RCC 7860 (cell line): Measurements from ENCODE around the gene QKI.
"Not testable (repeated sequence)": the region's sequence is repeated elsewhere in the genome, so short reads cannot be mapped to it uniquely, and the experiment has no call there.

Source experiments
- DNase-seq: peaks from one replicate; pipeline ENCODE4 v3.0.0-alpha.2; 2015; ENCODE audit warnings: low spot score
- FAIRE-seq: peaks from 2 replicates; lab custom pipeline; 2012; peaks lifted over from hg19 to GRCh38; lab: Jason Lieb, UNC

The QKI gene

DNA sequence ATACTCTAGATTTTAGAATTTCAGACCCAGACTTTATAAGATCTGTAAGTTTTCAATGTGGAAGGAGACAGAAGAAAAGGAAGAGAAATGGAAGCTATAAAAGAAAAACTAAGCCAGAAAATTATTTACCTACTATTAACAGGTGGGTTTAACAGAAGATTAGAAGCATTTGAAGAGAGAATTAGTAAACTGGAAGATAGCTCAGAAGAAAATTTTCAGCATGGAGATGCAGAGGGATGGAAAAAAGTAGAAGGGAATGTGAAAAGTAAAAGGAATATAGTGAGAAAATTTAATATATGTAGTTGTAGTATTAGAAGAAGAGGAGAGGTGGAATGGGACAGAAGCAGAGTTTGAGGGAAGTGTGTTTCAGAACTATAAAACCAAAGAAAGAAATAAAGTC, 56.1 kb downstream of the QKI start:
- FAIRE-seq (no peak), DNase-seq (no peak)

DNA sequence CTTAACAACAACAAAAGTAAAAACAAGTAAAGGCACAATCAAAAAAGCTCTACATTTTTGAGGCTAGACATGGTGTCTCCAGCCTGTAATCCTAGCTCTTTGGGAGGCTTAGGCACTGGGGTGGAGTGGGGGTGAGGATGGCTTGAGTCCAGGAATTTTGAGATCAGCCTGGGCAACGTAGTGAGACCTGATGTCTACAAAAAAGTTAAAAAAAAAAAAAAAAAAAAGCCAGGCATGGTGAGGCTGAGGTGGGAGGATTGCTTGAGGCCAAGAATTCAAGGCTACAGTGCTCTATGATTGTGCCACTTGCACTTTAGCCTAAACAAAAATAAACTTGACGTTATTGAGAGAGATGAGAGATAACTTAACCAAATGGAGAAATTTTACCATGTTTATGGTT, 60.1 kb downstream of the QKI start:
- no peak for DNase-seq
- no peak for FAIRE-seq

- not testable (repeated sequence) for FAIRE-seq, DNase-seq
Observed at GRCh38 chr6:163476946-163477345, 62.4 kb downstream of the QKI start.

DNA sequence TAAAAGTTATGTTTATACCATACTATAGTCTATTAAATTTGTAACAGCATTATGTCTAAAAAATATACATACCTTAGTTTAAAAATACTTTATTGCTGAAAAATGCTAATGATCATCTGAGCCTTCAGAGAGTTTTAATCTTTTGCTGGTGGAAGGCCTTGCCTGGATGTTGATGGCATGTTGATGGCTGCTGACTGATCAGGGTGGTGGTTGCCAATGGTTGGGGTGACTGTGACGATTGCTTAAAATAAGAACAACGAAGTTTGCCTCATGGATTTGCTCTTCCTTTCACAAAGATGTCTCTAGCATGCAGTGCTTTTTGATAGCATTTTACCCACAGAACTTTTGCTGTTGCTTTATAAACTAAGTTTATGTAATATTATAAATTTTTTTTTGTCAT, 68.6 kb downstream of the QKI start:
- FAIRE-seq (no peak), DNase-seq (no peak)

- DNase-seq: no peak
- FAIRE-seq: no peak
Observed at GRCh38 chr6:163485388-163485851, 70.9 kb downstream of the QKI start.

DNA sequence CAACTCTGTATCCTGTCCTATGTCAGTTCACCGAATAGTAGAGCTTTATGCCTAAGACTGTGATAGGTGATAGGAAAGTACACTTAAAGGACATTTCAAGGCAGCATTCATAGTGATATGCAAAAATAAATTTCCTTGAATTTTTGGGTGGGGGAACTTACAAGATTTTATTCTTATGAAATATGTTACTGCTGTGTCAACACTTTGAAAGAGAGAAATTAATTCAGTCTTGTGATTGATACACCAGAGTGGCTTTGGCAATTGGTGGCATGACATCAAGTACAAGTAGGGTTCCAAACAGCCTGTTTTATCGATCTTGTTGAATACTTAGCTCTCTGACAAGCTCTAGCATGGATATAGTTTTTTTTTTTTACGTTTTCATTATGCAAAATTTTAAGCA, 72.3 kb downstream of the QKI start:
- FAIRE-seq (no peak), DNase-seq (no peak)

DNA sequence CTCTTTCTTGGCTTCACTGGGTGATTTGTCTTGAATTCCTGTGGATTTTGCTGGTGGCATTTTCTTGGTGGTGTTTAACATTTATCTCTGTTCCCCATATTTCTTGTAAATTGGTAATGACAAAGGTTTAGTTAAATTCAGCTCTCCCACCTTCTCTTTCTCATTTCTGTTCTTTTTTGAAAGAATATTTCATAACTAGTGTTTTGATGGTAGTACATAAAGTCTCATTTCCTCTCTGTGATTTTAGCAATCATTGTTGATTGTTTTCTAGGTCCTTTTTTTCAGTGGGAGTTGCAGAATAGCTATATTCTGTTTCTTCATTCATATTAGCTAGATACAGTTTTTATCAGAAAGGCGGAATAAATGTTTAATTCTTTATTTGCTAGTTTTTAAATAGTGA, 73.1 kb downstream of the QKI start:
- FAIRE-seq: no peak

GRCh38 chr6:163489584-163489983, 75.1 kb downstream of the QKI start:
- peak; percentile 62 for FAIRE-seq

More for the DNA sequence above, 73.1 kb downstream of the QKI start:
- DNase-seq: no peak

GRCh38 chr6:163490826-163491577, 76.5 kb downstream of the QKI start:
- FAIRE-seq (no peak), DNase-seq (no peak)

More at GRCh38 chr6:163489584-163489983, 75.1 kb downstream of the QKI start:
- DNase-seq: peak; percentile 6

DNA sequence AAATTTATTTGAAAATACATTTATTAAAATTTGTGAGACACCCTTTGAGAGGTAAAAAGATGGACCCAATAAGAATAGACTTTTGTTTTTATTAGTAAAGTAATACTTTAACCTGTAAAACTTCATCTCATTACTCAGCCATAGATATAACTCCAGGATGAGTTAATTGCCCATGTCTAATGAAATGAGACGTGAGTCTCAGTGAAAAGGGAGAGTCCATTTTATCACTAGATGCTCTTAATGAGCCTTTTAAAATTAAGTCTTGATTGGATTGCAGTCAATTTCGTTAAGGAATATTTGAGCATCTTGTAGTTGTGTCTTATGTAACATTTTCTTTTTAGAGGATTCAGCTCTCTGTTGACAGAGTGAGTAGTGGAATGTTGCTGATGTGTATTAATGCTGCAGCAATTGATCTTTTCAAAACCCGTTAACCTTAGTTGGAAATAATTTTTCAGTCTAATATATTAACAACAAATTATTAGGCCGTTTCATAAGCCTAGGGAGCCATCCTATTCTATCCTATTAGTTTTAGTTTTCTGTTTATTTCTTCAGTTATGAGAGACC, 77.3 kb downstream of the QKI start:
- FAIRE-seq: no peak
- no peak for DNase-seq

GRCh38 chr6:163494279-163494727, 79.8 kb downstream of the QKI start:
- DNase-seq (peak; percentile 25), FAIRE-seq (peak; percentile 52)

DNA sequence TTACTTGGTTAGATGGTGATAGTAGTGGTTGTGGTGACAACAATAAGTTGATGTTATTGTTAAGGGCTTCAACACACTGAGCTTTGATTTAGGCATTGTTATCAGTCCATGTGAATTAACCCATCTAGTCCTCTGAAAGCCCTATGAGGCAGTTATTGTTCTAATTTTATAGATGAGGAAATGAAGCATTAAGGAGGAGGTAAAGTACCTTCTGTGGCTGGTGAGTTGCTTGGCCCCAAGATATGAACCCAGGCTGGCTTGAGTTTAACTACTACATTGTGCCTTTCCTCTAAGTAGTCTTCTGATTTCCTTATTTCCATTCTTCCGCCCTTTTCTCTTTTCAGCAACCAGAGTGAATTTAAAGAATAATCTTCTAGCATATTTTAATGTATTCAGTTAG, 81.7 kb downstream of the QKI start:
- FAIRE-seq: no peak
- no peak for DNase-seq

GRCh38 chr6:163500105-163500504, 85.6 kb downstream of the QKI start:
- DNase-seq (no peak), FAIRE-seq (no peak)

GRCh38 chr6:163501026-163501425, 86.5 kb downstream of the QKI start:
- DNase-seq (no peak), FAIRE-seq (no peak)

DNA sequence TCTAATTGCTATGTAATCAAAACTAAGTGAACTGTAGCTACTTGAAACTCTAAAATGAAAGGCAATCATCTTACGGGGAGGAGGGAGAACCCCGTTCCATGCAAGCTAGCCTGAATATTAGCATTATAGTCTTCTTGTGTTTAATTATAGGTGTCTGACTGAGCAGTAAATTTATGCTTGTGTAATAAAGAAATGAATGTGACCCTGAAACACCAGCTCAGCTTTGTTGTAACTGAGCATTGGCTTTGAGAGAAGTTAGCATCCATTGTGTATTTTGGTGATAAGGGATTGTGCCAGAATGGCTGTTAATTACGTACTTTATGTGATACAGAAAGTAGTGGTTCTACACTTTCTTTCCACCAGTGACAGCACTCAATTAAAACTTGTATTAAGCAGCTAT, 86.9 kb downstream of the QKI start:
- FAIRE-seq (no peak), DNase-seq (no peak)

DNA sequence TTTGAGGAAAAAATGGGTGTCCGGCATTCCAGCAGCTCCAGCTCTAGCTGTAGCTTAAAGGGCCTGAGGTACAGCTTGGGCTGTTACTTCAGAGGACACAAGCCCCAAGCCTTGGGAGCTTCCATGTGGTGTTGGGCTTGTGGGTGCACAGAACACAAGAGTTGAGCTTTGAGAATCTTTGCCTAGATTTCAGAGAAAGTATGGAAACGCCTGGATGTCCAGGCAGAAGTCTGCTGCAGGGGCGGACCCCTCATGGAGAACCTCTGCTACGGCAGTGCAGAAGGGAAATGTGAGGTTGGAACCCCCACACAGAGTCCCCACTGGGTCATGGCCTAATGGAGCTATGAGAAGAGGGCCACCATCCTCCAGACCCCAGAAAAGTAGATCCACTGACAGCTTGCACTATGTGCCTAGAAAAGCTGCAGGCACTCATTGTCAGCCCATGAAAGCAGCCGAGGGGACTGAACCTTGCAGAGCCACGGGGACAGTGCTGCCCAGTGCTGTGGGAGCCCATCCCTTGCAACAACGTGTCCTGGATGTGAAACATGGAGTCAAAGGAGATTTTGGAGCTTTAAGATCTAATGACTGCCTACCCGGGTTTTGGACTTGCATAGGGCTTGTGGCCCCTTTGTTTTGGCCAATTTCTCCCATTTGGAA, 90.6 kb downstream of the QKI start:
- DNase-seq: no peak
- FAIRE-seq: no peak

GRCh38 chr6:163507965-163508364, 93.4 kb downstream of the QKI start:
- DNase-seq: no peak
- FAIRE-seq: no peak

GRCh38 chr6:163513003-163513402, 98.5 kb downstream of the QKI start:
- DNase-seq (no peak), FAIRE-seq (no peak)

- FAIRE-seq (no peak), DNase-seq (no peak)
Observed at GRCh38 chr6:163513570-163514166, 99.2 kb downstream of the QKI start.

- FAIRE-seq (no peak), DNase-seq (no peak)
Observed at GRCh38 chr6:163516908-163517307, 102.4 kb downstream of the QKI start.

DNA sequence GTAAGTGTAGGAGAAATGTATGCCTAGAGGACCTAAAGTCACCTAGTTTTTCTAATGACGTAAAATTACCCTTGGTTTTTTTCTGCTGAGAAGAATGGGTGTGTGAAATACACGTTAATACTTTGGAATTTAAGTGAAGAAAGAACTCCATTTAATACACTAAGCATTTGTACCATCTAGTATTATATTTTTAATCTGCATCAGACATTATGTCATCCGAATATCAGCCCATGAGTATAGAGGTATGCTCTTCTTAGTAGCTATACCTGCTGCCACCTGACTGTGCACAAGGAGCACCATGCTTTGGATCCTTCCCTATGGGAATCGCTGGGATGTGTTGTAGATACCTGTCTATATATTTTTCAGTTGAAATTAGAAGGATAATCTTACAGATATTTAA, 106.4 kb downstream of the QKI start:
- DNase-seq: no peak
- no peak for FAIRE-seq

DNA sequence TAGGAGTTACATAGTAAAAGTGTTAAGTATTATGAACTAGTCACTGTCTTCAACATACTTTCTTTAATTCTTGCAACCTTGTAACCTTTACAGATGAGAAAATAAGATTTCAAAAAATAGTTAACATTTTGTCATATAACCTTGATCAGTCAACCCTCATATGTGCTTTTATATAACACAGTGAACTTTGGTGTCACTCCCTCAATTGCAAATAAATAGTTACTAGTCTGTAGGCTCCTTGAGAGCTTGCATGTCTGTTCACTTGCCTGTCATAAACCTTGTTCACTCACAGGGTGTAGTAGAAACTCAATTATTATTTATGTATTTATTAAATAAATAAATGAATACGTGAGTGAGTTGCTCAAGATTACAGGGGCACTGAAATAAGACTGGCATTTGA, 107.5 kb downstream of the QKI start:
- no peak for FAIRE-seq

More for the DNA sequence above, 107.5 kb downstream of the QKI start:
- DNase-seq: no peak
